GM19035 (cell line): ENCODE results near the gene GSK3B.

ENCODE experiments used
- ATAC-seq: cut with Tn5 transposase; IDR thresholded peaks from one replicate; pipeline ENCODE4 v1.9.1; 2021; ENCODE audit not compliant: unreplicated experiment

The GSK3B gene

GRCh38 chr3:119945291-119945690, 149.0 kb downstream of the GSK3B start:
- ATAC-seq: no peak

GRCh38 chr3:119944091-119944490, 150.2 kb downstream of the GSK3B start:
- ATAC-seq: peak; percentile 71

- no peak for ATAC-seq
Measured at GRCh38 chr3:119939077-119939476, 155.2 kb downstream of the GSK3B start.

- peak; percentile 97 for ATAC-seq
Measured at GRCh38 chr3:119937229-119937628, 157.0 kb downstream of the GSK3B start.

GRCh38 chr3:119934249-119934648, 160.0 kb downstream of the GSK3B start:
- no peak for ATAC-seq

- ATAC-seq: no peak
Measured at GRCh38 chr3:119933207-119933606, 161.0 kb downstream of the GSK3B start.

- ATAC-seq: no peak
Measured at GRCh38 chr3:119930286-119930685, 164.0 kb downstream of the GSK3B start.

- ATAC-seq: no peak
Measured at GRCh38 chr3:119927190-119927589, 167.1 kb downstream of the GSK3B start.

GRCh38 chr3:119924111-119925094, 169.8 kb downstream of the GSK3B start:
- ATAC-seq: no peak

- no peak for ATAC-seq
Measured at GRCh38 chr3:119918992-119919933, 175.0 kb downstream of the GSK3B start.

- no peak for ATAC-seq
Measured at GRCh38 chr3:119913021-119913420, 181.2 kb downstream of the GSK3B start.

- ATAC-seq: no peak
Measured at GRCh38 chr3:119912220-119912619, 182.0 kb downstream of the GSK3B start.

GRCh38 chr3:119911748-119912147, 182.5 kb downstream of the GSK3B start:
- no peak for ATAC-seq

- ATAC-seq: no peak
Measured at GRCh38 chr3:119902061-119902460, 192.2 kb downstream of the GSK3B start.

- ATAC-seq: no peak
Measured at GRCh38 chr3:119901148-119901547, 193.1 kb downstream of the GSK3B start.

- no peak for ATAC-seq
Measured at GRCh38 chr3:119899192-119899511, 195.1 kb downstream of the GSK3B start.

GRCh38 chr3:119898478-119899191, 195.6 kb downstream of the GSK3B start:
- no peak for ATAC-seq

GRCh38 chr3:119894195-119894594, 200.1 kb downstream of the GSK3B start:
- ATAC-seq: no peak

- no peak for ATAC-seq
Measured at GRCh38 chr3:119893769-119894168, 200.5 kb downstream of the GSK3B start.

GRCh38 chr3:119891944-119892721, 202.1 kb downstream of the GSK3B start:
- ATAC-seq: peak; percentile 65
